ENCODE measurements around the gene PDIA5.

PDIA5 gene

GRCh38 chr3:123152687-123153086, 85.9 kb downstream of the PDIA5 start:
- Histone ChIP-seq H3K9me2 (replicated peaks; ENCODE audit: low read depth, low read length) (no peaks in the 10 kb centered on the region), H3K27me3 (ENCODE audit: insufficient read depth, low read length, poor library complexity, severe bottlenecking) (no peaks in the 10 kb centered on the region), H3K36me3 (ENCODE audit: insufficient read depth, low read length) (peaks cover 91% of the 10 kb centered on the region; the same call in 1 of the 2 replicates), H3F3A (ENCODE audit: low read depth) (peaks cover 8% of the 10 kb centered on the region), H3K4me1 (ENCODE audit: insufficient read depth, low read length, poor library complexity, severe bottlenecking) (no peaks in the 10 kb centered on the region), H4K20me1 (ENCODE audit: insufficient read depth, low read length, poor library complexity, severe bottlenecking) (no peaks in the 10 kb centered on the region), H3K9ac (ENCODE audit: low read depth, low read length, poor library complexity, severe bottlenecking) (no peak overlapping the region), H3K4me3 (ENCODE audit: low read length, poor library complexity, severe bottlenecking) (no peak overlapping the region), H3K79me2 (ENCODE audit: insufficient read depth, low read length) (no peaks in the 10 kb centered on the region), H3K4me2 (ENCODE audit: low read depth, low read length, poor library complexity, severe bottlenecking) (no peak overlapping the region), H2AFZ (ENCODE audit: low read length) (no peak overlapping the region), H3K9me3 (ENCODE audit: insufficient read depth, low read depth, low read length) (no peaks in the 10 kb centered on the region; the same call in 1 of the 2 replicates)
- TF ChIP-seq, protein P1, sequence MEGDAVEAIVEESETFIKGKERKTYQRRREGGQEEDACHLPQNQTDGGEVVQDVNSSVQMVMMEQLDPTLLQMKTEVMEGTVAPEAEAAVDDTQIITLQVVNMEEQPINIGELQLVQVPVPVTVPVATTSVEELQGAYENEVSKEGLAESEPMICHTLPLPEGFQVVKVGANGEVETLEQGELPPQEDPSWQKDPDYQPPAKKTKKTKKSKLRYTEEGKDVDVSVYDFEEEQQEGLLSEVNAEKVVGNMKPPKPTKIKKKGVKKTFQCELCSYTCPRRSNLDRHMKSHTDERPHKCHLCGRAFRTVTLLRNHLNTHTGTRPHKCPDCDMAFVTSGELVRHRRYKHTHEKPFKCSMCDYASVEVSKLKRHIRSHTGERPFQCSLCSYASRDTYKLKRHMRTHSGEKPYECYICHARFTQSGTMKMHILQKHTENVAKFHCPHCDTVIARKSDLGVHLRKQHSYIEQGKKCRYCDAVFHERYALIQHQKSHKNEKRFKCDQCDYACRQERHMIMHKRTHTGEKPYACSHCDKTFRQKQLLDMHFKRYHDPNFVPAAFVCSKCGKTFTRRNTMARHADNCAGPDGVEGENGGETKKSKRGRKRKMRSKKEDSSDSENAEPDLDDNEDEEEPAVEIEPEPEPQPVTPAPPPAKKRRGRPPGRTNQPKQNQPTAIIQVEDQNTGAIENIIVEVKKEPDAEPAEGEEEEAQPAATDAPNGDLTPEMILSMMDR (conservative IDR thresholded peaks at IDR 0.05; ENCODE audit: low read length) = no peak
- no peak for TF ChIP-seq EZH2phosphoT487 (IDR thresholded peaks at IDR 0.05; ENCODE audit: borderline replicate concordance)

DNA sequence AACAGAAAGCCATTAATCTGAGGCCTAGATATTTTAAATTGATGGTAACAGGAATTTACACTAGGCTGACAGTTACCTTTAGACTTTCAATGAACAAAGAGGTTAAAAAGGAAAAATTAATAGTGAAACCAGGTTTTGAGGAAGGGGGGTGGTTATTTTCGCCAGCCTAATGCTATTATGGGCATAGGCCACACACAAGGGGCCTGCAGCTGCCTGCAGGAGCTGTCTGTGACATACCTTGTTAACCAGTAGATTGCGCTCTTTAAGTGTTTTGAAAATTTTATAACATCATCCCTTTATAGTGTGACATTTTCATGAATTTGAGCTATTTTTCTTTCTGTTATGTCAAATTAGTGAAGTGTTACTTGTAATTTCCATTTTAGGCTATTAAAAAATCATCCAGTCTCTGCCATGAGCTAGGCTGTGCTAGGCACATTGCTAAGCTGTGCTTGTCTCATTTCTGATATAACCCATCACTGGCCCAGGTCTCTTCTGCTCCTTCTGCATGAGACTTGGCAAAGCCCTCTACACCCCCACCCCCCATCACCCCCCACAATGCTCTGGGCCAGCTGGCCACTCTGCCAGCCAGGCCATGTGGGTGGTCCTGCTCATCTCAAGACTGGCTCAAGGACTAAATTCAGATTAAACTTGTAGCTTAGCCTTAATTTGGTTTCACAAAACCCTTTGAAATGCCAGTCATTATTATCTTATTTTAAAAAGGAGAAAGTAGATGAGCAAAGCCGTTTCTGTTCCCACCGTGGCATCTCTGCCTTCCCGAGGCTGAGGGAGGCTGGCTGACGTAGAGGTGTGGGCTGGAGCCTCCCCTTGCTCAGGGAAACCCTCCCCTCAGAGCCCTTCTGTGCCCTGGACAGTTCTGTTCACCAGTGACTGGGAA, 86.5 kb downstream of the PDIA5 start:
- Histone ChIP-seq H3K9ac (ENCODE audit: low read depth, low read length, poor library complexity, severe bottlenecking) (no peak overlapping the region), H3K79me2 (ENCODE audit: insufficient read depth, low read length) (no peaks in the 10 kb centered on the region), H3K27me3 (ENCODE audit: insufficient read depth, low read length, poor library complexity, severe bottlenecking) (no peaks in the 10 kb centered on the region), H3K9me2 (replicated peaks; ENCODE audit: low read depth, low read length) (no peaks in the 10 kb centered on the region), H3F3A (ENCODE audit: low read depth) (peaks cover 8% of the 10 kb centered on the region), H3K36me3 (ENCODE audit: insufficient read depth, low read length) (peaks cover 84% of the 10 kb centered on the region; the same call in 1 of the 2 replicates), H3K4me1 (ENCODE audit: insufficient read depth, low read length, poor library complexity, severe bottlenecking) (no peaks in the 10 kb centered on the region), H2AFZ (ENCODE audit: low read length) (no peak overlapping the region), H3K4me2 (ENCODE audit: low read depth, low read length, poor library complexity, severe bottlenecking) (no peak overlapping the region), H3K4me3 (ENCODE audit: low read length, poor library complexity, severe bottlenecking) (no peak overlapping the region), H4K20me1 (ENCODE audit: insufficient read depth, low read length, poor library complexity, severe bottlenecking) (no peaks in the 10 kb centered on the region), H3K9me3 (ENCODE audit: insufficient read depth, low read depth, low read length) (no peaks in the 10 kb centered on the region; the same call in 1 of the 2 replicates)
- TF ChIP-seq, protein P1 (conservative IDR thresholded peaks at IDR 0.05; ENCODE audit: low read length) = no peak
- no peak for TF ChIP-seq EZH2phosphoT487 (IDR thresholded peaks at IDR 0.05; ENCODE audit: borderline replicate concordance)

DNA sequence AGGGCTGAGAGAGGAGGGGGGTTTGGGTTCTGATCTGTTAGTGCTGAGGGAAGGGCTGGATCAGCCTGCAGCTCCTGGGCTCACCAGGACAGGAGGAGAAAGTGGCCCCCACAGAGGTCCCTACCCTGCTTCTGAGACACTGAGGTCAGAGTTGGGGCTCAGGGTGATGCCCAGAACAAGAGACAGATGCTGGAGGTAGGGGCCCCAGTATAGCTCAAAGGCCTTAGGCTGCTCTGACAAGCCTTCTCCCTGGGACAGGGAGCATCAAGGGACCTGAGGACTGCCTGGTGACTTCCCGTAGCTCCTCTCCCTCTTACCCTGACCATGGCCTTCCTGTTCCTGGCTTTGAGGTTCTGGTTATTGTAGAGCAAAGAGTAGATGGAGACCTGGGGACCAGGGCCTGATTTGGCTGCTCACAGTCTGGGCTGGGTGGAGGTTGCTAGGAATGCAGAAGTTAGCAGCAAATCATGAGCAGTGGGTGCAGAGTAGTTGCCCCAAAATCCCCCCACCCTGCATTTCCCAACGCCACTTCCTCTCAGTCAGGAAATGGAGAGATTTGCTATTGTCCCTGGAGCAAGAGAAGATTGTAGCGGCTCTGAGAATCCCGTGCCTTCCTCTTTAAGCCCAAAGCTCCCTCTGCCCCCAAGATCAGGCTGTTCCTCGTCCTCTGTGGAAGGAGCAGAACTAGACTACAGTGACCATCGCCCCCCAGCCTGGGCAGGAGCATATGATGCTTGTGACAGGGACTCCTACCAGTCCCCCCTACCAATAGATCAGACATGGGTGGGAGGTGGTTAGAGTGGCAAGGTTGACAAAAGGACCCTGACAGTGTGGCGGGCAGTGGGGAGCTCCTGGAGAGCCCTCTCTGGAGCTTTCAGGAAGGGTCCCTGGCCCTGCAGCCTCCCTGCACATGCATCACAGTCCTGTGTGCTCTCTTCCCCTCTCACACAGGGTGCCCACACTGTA, 87.5 kb downstream of the PDIA5 start:
- no peak overlapping the region for H2AFZ ChIP-seq (ENCODE audit: low read length)
- H3K4me2 ChIP-seq (ENCODE audit: low read depth, low read length, poor library complexity, severe bottlenecking) = no peak overlapping the region
- no peaks in the 10 kb centered on the region for H3K79me2 ChIP-seq (ENCODE audit: insufficient read depth, low read length)
- H3K9me3 ChIP-seq (ENCODE audit: insufficient read depth, low read depth, low read length) = no peaks in the 10 kb centered on the region; the same call in 1 of the 2 replicates
- H3K9me2 ChIP-seq (replicated peaks; ENCODE audit: low read depth, low read length) = no peaks in the 10 kb centered on the region
- H3K27me3 ChIP-seq (ENCODE audit: insufficient read depth, low read length, poor library complexity, severe bottlenecking) = no peaks in the 10 kb centered on the region
- TF ChIP-seq EZH2phosphoT487 (IDR thresholded peaks at IDR 0.05; ENCODE audit: borderline replicate concordance) = no peak
- TF ChIP-seq, protein P1 (conservative IDR thresholded peaks at IDR 0.05; ENCODE audit: low read length) = no peak
- no peak overlapping the region for H3K4me3 ChIP-seq (ENCODE audit: low read length, poor library complexity, severe bottlenecking)
- no peaks in the 10 kb centered on the region for H4K20me1 ChIP-seq (ENCODE audit: insufficient read depth, low read length, poor library complexity, severe bottlenecking)
- no peaks in the 10 kb centered on the region for H3K4me1 ChIP-seq (ENCODE audit: insufficient read depth, low read length, poor library complexity, severe bottlenecking)
- peaks cover 8% of the 10 kb centered on the region for H3F3A ChIP-seq (ENCODE audit: low read depth)
- no peak overlapping the region for H3K9ac ChIP-seq (ENCODE audit: low read depth, low read length, poor library complexity, severe bottlenecking)
- H3K36me3 ChIP-seq (ENCODE audit: insufficient read depth, low read length) = peaks cover 83% of the 10 kb centered on the region; the same call in 1 of the 2 replicates

Measured in Loucy (cell line).